Ishikawa (cell line): Measurements from ENCODE around the gene DGKG.
A peak's percentile ranks its signal among the peaks of the same experiment; 100 is the strongest.

Experiments
- CEBPB ChIP-seq: IDR thresholded peaks from 2 replicates; pipeline ENCODE4 v1.6.1; 2012
- CREB1 ChIP-seq: IDR thresholded peaks from 2 replicates; pipeline ENCODE4 v1.6.1; 2012; ENCODE audit warnings: low read depth
- EGR1 ChIP-seq: IDR thresholded peaks from 2 replicates; pipeline ENCODE4 v1.6.1; 2012
- EP300 ChIP-seq: IDR thresholded peaks from 2 replicates; pipeline ENCODE4 v1.6.1; 2012; ENCODE audit warnings: borderline replicate concordance
- FOXM1 ChIP-seq: IDR thresholded peaks from 2 replicates; pipeline ENCODE4 v1.6.1; 2012; ENCODE audit warnings: low read depth, borderline replicate concordance
- NFIC ChIP-seq: IDR thresholded peaks from 2 replicates; pipeline ENCODE4 v1.6.1; 2012
- RAD21 ChIP-seq: IDR thresholded peaks from 2 replicates; pipeline ENCODE4 v1.6.1; 2012; ENCODE audit warnings: low read depth
- TAF1 ChIP-seq: IDR thresholded peaks from 2 replicates; pipeline ENCODE4 v1.6.1; 2012; ENCODE audit warnings: low read depth, mild to moderate bottlenecking
- TCF12 ChIP-seq: IDR thresholded peaks from 2 replicates; pipeline ENCODE4 v1.6.1; 2012; ENCODE audit warnings: low read depth
- TEAD4 ChIP-seq: IDR thresholded peaks from 2 replicates; pipeline ENCODE4 v1.6.1; 2012
- YY1 ChIP-seq: IDR thresholded peaks from 2 replicates; pipeline ENCODE4 v1.6.1; 2012; ENCODE audit warnings: low read depth
- ZBTB7A ChIP-seq: IDR thresholded peaks from 2 replicates; pipeline ENCODE4 v1.6.1; 2012; ENCODE audit warnings: low read depth
- TF ChIP-seq, protein P1 (sequence below): IDR thresholded peaks from 2 replicates; pipeline ENCODE4 v1.6.1; 2012
- TF ChIP-seq, protein P2 (sequence below): IDR thresholded peaks from 2 replicates; pipeline ENCODE4 v1.6.1; 2012
- TF ChIP-seq, protein P3 (sequence below): IDR thresholded peaks from 2 replicates; pipeline ENCODE4 v1.6.1; 2012; ENCODE audit warnings: low read depth, mild to moderate bottlenecking

DGKG gene

DNA sequence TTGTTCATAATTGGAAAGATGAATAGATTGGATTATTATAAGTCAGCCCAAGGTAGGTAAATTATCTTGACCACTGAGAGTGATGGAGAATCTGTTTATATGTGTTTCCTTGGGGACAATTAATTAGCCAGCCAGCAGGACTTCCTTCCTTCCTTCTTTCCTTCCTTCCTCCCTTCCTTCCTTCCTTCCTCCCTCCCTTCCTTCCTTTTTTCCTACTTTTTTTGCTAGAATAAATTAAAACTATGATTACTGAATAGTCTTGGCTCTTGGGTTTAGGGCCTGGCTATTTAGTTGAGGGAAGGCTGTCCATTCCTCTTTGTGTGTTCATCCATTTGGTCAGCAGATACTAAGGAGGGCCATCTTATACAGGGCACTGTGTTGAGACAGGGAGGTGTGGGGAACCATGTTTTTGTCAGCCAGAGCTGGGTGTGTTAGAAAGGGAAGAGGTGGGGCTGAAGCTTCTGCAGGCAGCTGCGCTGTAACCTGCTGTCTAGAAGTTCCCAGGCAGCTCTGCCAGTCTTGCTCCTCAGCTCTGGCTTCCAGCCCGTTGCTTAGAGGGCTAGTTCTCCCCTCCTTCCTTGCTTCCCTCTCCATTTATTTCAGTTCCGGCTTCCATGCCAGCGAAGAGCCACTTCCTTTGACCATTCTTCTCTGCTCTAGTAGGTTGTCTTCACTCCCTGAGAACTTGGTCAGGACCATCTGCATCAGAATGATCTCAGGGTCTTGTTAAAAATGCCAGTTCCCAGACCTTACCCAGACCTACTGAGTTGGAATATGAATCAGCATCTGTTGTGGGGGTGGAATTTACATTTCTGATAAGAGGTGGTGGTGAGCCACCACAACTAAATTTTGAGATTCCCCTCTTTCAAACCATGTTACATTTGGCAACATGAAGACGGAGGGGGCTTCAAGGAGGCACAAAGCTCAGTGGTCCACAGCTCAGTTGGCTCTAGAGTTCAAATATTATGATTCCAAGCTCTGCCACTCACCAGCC lies 113.9 kb downstream of the DGKG start:
- no peak for TF ChIP-seq FOXM1
- TF ChIP-seq TEAD4, result no peak
- TF ChIP-seq, protein P1, sequence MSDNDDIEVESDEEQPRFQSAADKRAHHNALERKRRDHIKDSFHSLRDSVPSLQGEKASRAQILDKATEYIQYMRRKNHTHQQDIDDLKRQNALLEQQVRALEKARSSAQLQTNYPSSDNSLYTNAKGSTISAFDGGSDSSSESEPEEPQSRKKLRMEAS, result no peak
- no peak for TF ChIP-seq EP300
- TF ChIP-seq YY1, result no peak
- TF ChIP-seq ZBTB7A, result no peak
- TF ChIP-seq, protein P2, sequence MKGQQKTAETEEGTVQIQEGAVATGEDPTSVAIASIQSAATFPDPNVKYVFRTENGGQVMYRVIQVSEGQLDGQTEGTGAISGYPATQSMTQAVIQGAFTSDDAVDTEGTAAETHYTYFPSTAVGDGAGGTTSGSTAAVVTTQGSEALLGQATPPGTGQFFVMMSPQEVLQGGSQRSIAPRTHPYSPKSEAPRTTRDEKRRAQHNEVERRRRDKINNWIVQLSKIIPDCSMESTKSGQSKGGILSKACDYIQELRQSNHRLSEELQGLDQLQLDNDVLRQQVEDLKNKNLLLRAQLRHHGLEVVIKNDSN, result no peak
- TF ChIP-seq, protein P3, sequence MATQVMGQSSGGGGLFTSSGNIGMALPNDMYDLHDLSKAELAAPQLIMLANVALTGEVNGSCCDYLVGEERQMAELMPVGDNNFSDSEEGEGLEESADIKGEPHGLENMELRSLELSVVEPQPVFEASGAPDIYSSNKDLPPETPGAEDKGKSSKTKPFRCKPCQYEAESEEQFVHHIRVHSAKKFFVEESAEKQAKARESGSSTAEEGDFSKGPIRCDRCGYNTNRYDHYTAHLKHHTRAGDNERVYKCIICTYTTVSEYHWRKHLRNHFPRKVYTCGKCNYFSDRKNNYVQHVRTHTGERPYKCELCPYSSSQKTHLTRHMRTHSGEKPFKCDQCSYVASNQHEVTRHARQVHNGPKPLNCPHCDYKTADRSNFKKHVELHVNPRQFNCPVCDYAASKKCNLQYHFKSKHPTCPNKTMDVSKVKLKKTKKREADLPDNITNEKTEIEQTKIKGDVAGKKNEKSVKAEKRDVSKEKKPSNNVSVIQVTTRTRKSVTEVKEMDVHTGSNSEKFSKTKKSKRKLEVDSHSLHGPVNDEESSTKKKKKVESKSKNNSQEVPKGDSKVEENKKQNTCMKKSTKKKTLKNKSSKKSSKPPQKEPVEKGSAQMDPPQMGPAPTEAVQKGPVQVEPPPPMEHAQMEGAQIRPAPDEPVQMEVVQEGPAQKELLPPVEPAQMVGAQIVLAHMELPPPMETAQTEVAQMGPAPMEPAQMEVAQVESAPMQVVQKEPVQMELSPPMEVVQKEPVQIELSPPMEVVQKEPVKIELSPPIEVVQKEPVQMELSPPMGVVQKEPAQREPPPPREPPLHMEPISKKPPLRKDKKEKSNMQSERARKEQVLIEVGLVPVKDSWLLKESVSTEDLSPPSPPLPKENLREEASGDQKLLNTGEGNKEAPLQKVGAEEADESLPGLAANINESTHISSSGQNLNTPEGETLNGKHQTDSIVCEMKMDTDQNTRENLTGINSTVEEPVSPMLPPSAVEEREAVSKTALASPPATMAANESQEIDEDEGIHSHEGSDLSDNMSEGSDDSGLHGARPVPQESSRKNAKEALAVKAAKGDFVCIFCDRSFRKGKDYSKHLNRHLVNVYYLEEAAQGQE, result no peak
- no peak for TF ChIP-seq RAD21
- no peak for TF ChIP-seq CEBPB
- TF ChIP-seq NFIC, result no peak
- TF ChIP-seq TAF1, result no peak
- no peak for TF ChIP-seq CREB1
- no peak for TF ChIP-seq TCF12
- TF ChIP-seq EGR1, result no peak

DNA sequence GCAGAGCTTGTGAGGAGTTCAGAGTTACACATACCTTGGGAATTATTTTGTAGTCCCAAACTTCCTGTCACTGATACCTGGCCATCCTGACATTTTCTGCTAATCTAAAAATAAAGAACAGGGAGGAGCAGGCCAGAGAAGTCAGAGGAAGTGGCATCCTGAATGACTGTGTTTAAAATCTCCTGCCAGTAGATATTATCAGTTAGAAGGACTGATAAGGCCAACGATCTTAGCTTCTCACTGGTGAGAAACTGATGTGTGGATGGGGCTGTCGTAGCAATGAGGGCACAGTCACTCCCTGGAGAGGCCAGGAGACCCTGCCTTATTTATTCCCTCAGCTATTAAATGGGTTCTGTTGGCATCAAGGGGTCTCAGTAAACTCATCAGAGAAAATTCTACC lies 115.1 kb downstream of the DGKG start:
- no peak for TF ChIP-seq FOXM1
- no peak for TF ChIP-seq CREB1

DNA sequence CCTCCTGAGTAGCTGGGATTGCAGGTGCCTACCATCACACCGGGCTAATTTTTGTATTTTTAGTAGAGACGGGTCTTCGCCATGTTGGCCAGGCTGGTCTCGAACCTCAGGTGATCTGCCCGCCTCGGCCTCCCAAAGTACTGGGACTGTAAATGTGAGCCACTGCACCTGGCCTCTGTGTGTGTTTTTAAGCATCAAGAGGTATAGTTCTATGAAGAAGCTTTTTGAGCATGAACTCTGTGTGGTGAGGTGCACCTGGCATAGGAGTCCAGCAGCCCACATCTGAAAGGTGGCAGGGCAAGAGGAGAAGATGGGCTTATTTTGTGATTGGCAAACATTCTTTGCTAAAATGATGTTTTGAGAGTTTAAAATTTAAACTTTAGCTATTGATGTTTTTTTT lies 118.0 kb downstream of the DGKG start:
- TF ChIP-seq, protein P2, result no peak
- TF ChIP-seq EP300 (no peak), TAF1 (no peak), TEAD4 (no peak), YY1 (no peak), TCF12 (no peak), CREB1 (no peak), NFIC (no peak), ZBTB7A (no peak), EGR1 (no peak), RAD21 (no peak), FOXM1 (no peak), CEBPB (no peak)
- TF ChIP-seq, protein P1, result no peak
- TF ChIP-seq, protein P3, result no peak

DNA sequence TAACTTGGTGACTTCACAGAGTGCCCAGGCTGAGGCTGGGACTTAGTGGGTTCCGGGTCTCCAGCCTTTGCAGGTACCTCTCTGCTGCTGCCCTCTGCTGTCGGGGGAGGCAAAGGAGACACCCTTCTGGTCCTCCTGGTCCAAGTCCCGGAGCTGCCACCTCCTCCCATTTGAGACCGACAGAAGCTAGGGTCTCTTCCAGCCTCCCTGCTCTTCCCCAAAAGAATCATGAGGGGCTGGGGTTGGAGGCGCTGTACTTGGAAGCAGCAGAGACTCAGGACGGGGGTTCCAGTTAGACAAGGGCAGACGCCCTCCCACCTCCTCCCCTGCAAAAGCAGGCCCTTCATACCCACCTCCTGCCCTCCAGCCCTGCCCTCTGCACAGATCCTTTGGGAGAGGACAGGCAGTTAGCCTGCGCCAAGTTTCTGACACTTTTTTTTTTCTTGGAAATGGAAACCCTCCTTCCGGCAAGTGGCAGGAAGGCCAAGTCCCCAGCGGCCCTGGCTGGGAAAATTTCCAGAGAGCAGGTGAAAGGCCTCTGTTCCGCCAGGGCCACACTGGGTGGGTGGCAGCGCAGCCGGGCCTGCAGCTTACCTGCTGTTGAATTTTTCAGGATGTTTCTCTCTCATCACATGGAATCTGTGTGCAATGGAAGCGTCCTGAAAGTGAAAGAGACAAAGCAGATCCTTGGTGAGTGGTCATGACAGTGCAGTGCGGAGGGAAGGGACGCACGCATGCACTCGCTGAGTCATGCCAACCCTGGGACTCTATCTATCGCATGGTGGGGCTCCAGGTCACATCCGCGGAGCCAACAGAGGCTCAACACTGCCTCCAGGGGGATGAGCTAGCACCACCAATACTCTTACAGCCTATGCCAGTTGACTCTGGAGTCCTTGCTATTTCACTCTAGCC lies 119.9 kb downstream of the DGKG start:
- no peak for TF ChIP-seq TCF12
- peak; percentile 83 for TF ChIP-seq RAD21

DNA sequence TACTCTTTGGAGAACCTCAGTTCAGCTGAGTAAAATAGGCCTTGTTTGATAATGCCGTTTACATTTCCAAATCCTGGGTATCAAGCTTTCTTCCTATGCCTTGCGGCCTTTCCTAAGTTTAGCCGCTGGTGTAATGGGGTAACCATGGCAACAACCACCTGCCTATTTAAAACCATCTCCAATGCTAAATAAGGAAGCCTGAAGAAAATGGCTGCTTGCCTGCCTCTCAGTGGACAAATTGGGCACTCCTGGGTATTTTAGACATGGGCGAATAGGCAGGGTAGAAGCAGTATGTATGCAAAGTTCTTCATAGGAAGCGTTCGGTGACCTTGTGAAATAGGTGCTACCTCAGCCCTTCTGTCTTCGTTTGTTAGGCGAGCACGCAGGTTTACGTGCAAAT lies 122.7 kb downstream of the DGKG start:
- no peak for TF ChIP-seq CEBPB

DNA sequence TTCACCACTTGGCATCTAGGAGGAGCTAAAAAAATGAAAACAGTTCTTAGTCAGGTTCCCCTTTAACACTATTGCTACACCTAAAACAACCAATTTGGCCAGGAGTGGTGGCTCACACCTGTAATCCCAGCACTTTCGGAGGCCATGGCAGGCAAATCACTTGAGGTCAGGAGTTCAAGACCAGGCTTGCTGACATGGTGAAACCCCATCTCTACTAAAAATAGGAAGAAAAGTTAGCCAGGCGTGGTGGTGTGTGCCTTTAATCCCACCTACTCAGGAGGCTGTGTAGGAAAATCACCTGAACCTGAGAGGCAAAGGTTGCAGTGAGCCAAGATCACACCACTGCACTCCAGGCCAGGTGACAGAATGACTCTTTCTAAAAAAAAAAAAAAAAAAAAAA lies 124.1 kb downstream of the DGKG start:
- no peak for TF ChIP-seq YY1
- no peak for TF ChIP-seq CEBPB
- TF ChIP-seq, protein P2, result no peak
- TF ChIP-seq, protein P1, result no peak
- TF ChIP-seq CREB1, result no peak
- TF ChIP-seq, protein P3, result no peak
- no peak for TF ChIP-seq EP300
- no peak for TF ChIP-seq TEAD4
- no peak for TF ChIP-seq TAF1
- no peak for TF ChIP-seq FOXM1
- TF ChIP-seq TCF12, result no peak
- no peak for TF ChIP-seq EGR1
- TF ChIP-seq NFIC, result no peak
- TF ChIP-seq RAD21, result no peak
- no peak for TF ChIP-seq ZBTB7A
